ENCODE measurements around the gene OR7G3. TPM values are rescaled to one million over a fixed set of nuclear protein-coding genes. Genes with fewer than 3 reads are reported as not detected.

Gene OR7G3
- total and polyA plus RNA-seq, 2 of the 8 experiments (the other 6 are each of a cell fraction or from before 2014, with no cell fraction given), result not detected

DNA sequence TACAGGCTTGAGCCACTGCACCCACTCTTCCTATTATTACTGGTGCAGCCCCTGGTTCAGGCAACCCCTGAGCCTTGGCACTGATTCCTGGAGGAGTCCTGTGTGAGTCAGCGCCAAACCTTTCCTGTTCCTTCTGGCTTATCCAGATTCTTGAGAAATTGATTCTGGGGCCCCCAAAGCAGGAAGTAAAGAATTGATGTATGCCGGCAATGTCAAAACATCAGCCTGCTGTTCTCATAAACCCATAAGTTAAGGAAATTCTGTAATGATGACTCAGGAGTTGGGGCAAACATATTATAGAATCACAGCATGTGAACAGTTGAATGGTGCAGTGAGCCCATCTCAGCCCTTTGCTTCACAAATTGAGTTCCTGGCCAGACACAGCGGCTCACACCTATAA, 1.4 kb upstream of the OR7G3 start (continued):
- TF ChIP-seq SP4 (IDR thresholded peaks at IDR 0.05; ENCODE audit: low read length) (no peak), ASH2L (IDR thresholded peaks at IDR 0.05; ENCODE audit: low read length) (no peak), CHD2 (IDR thresholded peaks at IDR 0.05; ENCODE audit: low read length) (no peak)
- TF ChIP-seq, protein P1, sequence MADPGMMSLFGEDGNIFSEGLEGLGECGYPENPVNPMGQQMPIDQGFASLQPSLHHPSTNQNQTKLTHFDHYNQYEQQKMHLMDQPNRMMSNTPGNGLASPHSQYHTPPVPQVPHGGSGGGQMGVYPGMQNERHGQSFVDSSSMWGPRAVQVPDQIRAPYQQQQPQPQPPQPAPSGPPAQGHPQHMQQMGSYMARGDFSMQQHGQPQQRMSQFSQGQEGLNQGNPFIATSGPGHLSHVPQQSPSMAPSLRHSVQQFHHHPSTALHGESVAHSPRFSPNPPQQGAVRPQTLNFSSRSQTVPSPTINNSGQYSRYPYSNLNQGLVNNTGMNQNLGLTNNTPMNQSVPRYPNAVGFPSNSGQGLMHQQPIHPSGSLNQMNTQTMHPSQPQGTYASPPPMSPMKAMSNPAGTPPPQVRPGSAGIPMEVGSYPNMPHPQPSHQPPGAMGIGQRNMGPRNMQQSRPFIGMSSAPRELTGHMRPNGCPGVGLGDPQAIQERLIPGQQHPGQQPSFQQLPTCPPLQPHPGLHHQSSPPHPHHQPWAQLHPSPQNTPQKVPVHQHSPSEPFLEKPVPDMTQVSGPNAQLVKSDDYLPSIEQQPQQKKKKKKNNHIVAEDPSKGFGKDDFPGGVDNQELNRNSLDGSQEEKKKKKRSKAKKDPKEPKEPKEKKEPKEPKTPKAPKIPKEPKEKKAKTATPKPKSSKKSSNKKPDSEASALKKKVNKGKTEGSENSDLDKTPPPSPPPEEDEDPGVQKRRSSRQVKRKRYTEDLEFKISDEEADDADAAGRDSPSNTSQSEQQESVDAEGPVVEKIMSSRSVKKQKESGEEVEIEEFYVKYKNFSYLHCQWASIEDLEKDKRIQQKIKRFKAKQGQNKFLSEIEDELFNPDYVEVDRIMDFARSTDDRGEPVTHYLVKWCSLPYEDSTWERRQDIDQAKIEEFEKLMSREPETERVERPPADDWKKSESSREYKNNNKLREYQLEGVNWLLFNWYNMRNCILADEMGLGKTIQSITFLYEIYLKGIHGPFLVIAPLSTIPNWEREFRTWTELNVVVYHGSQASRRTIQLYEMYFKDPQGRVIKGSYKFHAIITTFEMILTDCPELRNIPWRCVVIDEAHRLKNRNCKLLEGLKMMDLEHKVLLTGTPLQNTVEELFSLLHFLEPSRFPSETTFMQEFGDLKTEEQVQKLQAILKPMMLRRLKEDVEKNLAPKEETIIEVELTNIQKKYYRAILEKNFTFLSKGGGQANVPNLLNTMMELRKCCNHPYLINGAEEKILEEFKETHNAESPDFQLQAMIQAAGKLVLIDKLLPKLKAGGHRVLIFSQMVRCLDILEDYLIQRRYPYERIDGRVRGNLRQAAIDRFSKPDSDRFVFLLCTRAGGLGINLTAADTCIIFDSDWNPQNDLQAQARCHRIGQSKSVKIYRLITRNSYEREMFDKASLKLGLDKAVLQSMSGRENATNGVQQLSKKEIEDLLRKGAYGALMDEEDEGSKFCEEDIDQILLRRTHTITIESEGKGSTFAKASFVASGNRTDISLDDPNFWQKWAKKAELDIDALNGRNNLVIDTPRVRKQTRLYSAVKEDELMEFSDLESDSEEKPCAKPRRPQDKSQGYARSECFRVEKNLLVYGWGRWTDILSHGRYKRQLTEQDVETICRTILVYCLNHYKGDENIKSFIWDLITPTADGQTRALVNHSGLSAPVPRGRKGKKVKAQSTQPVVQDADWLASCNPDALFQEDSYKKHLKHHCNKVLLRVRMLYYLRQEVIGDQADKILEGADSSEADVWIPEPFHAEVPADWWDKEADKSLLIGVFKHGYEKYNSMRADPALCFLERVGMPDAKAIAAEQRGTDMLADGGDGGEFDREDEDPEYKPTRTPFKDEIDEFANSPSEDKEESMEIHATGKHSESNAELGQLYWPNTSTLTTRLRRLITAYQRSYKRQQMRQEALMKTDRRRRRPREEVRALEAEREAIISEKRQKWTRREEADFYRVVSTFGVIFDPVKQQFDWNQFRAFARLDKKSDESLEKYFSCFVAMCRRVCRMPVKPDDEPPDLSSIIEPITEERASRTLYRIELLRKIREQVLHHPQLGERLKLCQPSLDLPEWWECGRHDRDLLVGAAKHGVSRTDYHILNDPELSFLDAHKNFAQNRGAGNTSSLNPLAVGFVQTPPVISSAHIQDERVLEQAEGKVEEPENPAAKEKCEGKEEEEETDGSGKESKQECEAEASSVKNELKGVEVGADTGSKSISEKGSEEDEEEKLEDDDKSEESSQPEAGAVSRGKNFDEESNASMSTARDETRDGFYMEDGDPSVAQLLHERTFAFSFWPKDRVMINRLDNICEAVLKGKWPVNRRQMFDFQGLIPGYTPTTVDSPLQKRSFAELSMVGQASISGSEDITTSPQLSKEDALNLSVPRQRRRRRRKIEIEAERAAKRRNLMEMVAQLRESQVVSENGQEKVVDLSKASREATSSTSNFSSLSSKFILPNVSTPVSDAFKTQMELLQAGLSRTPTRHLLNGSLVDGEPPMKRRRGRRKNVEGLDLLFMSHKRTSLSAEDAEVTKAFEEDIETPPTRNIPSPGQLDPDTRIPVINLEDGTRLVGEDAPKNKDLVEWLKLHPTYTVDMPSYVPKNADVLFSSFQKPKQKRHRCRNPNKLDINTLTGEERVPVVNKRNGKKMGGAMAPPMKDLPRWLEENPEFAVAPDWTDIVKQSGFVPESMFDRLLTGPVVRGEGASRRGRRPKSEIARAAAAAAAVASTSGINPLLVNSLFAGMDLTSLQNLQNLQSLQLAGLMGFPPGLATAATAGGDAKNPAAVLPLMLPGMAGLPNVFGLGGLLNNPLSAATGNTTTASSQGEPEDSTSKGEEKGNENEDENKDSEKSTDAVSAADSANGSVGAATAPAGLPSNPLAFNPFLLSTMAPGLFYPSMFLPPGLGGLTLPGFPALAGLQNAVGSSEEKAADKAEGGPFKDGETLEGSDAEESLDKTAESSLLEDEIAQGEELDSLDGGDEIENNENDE (IDR thresholded peaks at IDR 0.05; ENCODE audit: insufficient replicate concordance, low read length), result no peak

Measured in H1 (cell line).